Sigmoid colon (tissue), 7 donors: ENCODE data around the gene CD84. TPM values are rescaled to one million over a fixed set of nuclear protein-coding genes. Genes with fewer than 3 reads are reported as not detected.

ENCODE experiments used
- DNase-seq: peaks from one replicate; pipeline ENCODE4 v3.0.0-alpha.2; 2019
- H3K27ac ChIP-seq, 4 donors: fragments of 200-600 bp; sonication (generic); one replicate each; pipeline ENCODE4 v1.5.1; 2016 to 2019; ENCODE audit warnings: mild to moderate bottlenecking in 1 of 4
- H3K27me3 ChIP-seq, 3 donors: fragments of 200-600 bp; sonication (generic); one replicate each; pipeline ENCODE4 v1.5.1; 2019; ENCODE audit warnings: mild to moderate bottlenecking in 1 of 3
- H3K36me3 ChIP-seq, 4 donors: fragments of 200-600 bp; sonication (generic); one replicate each; pipeline ENCODE4 v1.5.1; 2016 to 2019
- H3K4me1 ChIP-seq, 4 donors: fragments of 200-600 bp; sonication (generic); one replicate each; pipeline ENCODE4 v1.5.1; 2017 to 2019
- H3K4me3 ChIP-seq, 4 donors: fragments of 200-600 bp; sonication (generic); one replicate each; pipeline ENCODE4 v1.5.1; 2017 to 2019; ENCODE audit warnings: mild to moderate bottlenecking in 2 of 4, moderate library complexity in 1 of 4
- H3K9me3 ChIP-seq, 4 donors: fragments of 200-600 bp in 3 of 4; sonication (generic) in 3 of 4; one replicate each; pipeline versions ENCODE4 v1.5.1 to v1.6.1; 2013 to 2019
- CTCF ChIP-seq, 4 experiments: fragments of 450-650 bp in 3 of 4; fragments of 200-600 bp in 1 of 4; IDR thresholded peaks; one replicate each; pipeline ENCODE4 v1.5.1; 2016 to 2019; ENCODE audit warnings: antibody characterized with exemption in 4 of 4, mild to moderate bottlenecking in 3 of 4, moderate library complexity in 2 of 4
- EP300 ChIP-seq, 4 donors: sonication (generic); formaldehyde crosslinking; IDR thresholded peaks; one replicate each; pipeline ENCODE4 v1.6.1; 2017; ENCODE audit warnings: antibody characterized with exemption in 4 of 4
- POLR2A ChIP-seq, 2 donors: fragments of 450-650 bp; IDR thresholded peaks; one replicate each; pipeline ENCODE4 v1.6.1; 2016; ENCODE audit warnings: antibody characterized with exemption in 2 of 2, mild to moderate bottlenecking in 2 of 2, moderate library complexity in 2 of 2
- POLR2AphosphoS5 ChIP-seq, 4 donors: sonication (generic); formaldehyde crosslinking; IDR thresholded peaks; one replicate each; pipeline ENCODE4 v1.6.1; 2017; ENCODE audit warnings: antibody characterized with exemption in 4 of 4
- WGBS, 2 donors: extraction: QIAGEN DNeasy Blood & Tissue Kit; methylation state at CpG; one replicate each; pipeline ENCODE4 v1.1.7; 2013; 5-methylcytosine and 5-hydroxymethylcytosine counted together
- intact Hi-C: fragments of 100-400 bp; cut with DNase I; formaldehyde crosslinking; loops from one replicate; pipeline ENCODE4 v1.15.1; 2023
- polyA plus RNA-seq, 3 donors: library from polyadenylated mRNA; stranded (reverse); fragments of 200-250 nt; gene quantifications; one replicate each; pipeline ENCODE4 v1.2.3, GENCODE V29; 2013
- total RNA-seq, 4 donors: library from RNA; depleted of rRNA; stranded (reverse); fragments of >200 nt; gene quantifications; one replicate each; pipeline ENCODE4 v1.1.0, GENCODE V29; 2016
- donor health status: healthy with polysubstance abuse.
- donor health status: Bipolar disorder and iron deficiency.
- donor health status: healthy.

CD84 gene
- total and polyA plus RNA-seq, 7 donors = 0.60 to 7.5 (median 3.2) TPM

GRCh38 chr1:160607011-160607671 lies 27.8 kb upstream of the CD84 start:
- no peak for DNase-seq
- no peaks in the 10 kb centered on the region for H3K9me3 ChIP-seq
- intact Hi-C loops = loop anchor here (5.0 kb wide), 1 partner anchor 180 kb away; no protein-coding TSS in a partner anchor
- no peaks in the 10 kb centered on the region for H3K4me1 ChIP-seq
- WGBS, 2 donors = 32 to 33% methylated on average over 3 of the region's 3 CpGs
- no peaks in the 10 kb centered on the region for H3K27me3 ChIP-seq
- no peak overlapping the region for H3K27ac ChIP-seq
- peak in 3 of 4 experiments; percentile 24 to 51 (median 39) for TF ChIP-seq CTCF (IDR thresholded peaks at IDR 0.05)
- TF ChIP-seq POLR2AphosphoS5 (IDR thresholded peaks at IDR 0.05) = no peak
- no peaks in the 10 kb centered on the region for H3K36me3 ChIP-seq
- no peak overlapping the region for H3K4me3 ChIP-seq

DNA sequence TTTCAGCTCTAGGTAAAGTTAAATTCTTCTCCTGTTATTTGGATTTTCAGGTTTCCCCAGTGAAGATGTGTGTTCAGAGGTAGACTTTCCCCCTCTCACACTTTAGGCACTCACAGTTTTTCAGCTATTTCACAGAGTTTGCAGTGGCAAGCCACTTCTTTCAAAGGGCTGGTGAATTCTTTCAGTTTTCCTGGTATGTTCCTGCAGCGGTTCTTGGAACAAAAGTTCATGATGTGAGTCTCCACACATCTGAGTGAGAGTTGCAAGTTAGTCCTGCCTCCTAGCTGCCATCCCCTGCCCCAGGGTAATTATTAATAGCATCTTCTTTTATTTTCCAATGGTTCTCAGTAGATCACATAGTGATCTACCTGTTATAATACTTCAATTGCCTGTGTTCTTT lies 27.3 kb upstream of the CD84 start:
- intact Hi-C loops = loop anchor here (5.0 kb wide), 1 partner anchor 179 kb away; no protein-coding TSS in a partner anchor
- no peaks in the 10 kb centered on the region for H3K36me3 ChIP-seq

DNA sequence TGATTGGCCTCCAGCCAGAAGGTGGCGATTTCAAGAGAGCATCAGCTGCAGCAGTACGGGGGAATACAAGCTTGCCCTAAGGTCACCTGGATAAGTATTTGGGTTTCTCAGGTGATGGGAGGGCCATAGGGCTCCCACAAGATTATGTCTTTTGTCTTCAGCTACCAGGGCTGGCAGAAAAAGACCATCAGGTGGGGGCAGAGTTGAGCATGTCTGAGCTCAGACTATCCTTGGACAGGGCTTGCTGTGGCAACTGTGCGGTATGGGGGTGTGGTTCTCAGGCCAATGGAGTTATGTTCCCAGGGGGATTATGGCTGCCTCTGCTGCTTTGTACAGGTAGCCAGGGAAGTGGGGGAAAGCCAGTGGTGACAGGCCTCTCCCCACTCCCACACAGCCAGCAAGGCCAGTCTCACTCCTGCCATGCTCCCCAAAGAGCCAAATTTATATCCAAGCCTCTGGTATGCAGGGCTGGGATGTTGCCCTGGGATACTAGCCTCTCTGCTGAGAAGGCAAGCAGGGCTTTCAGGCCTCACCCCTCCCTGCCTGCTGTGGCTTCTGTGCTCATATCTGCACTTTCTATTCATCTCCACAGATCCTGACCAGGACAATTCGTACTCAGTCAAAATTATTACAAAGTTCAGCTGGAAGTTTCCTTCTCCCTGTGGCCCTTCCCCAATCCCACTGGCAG lies 26.6 kb upstream of the CD84 start:
- 80 to 83% methylated on average over 4 of the region's 4 CpGs for WGBS, 2 donors
- H3K36me3 ChIP-seq = no peaks in the 10 kb centered on the region
- H3K4me1 ChIP-seq = no peaks in the 10 kb centered on the region
- no peaks in the 10 kb centered on the region for H3K27me3 ChIP-seq
- H3K27ac ChIP-seq = no peak overlapping the region
- peaks cover 0 to 1% (median 0%) of the 10 kb centered on the region in 4 donors for H3K9me3 ChIP-seq
- intact Hi-C loops = loop anchor here (5.0 kb wide), 1 partner anchor 179 kb away; no protein-coding TSS in a partner anchor
- no peak for DNase-seq
- TF ChIP-seq POLR2A (IDR thresholded peaks at IDR 0.05) = no peak
- TF ChIP-seq CTCF (IDR thresholded peaks at IDR 0.05) = no peak
- no peak for TF ChIP-seq EP300 (IDR thresholded peaks at IDR 0.05)
- TF ChIP-seq POLR2AphosphoS5 (IDR thresholded peaks at IDR 0.05) = no peak
- no peak overlapping the region for H3K4me3 ChIP-seq

More for the DNA sequence above, 27.3 kb upstream of the CD84 start:
- no peaks in the 10 kb centered on the region for H3K9me3 ChIP-seq
- DNase-seq = no peak
- no peak overlapping the region for H3K27ac ChIP-seq
- no peaks in the 10 kb centered on the region for H3K4me1 ChIP-seq
- no peak for TF ChIP-seq POLR2AphosphoS5 (IDR thresholded peaks at IDR 0.05)
- no peak for TF ChIP-seq EP300 (IDR thresholded peaks at IDR 0.05)
- no peak for TF ChIP-seq CTCF (IDR thresholded peaks at IDR 0.05)
- no peak for TF ChIP-seq POLR2A (IDR thresholded peaks at IDR 0.05)
- no peak overlapping the region for H3K4me3 ChIP-seq
- H3K27me3 ChIP-seq = no peaks in the 10 kb centered on the region
- WGBS, 2 donors = 81 to 83% methylated on average over 1 of the region's 1 CpG

- TF ChIP-seq POLR2AphosphoS5 (IDR thresholded peaks at IDR 0.05) = no peak
- no peak for TF ChIP-seq CTCF (IDR thresholded peaks at IDR 0.05)
- intact Hi-C loops = loop anchor here (5.0 kb wide), 1 partner anchor 178 kb away; no protein-coding TSS in a partner anchor
- no peaks in the 10 kb centered on the region for H3K27me3 ChIP-seq
- no peaks in the 10 kb centered on the region for H3K36me3 ChIP-seq
- no peaks in the 10 kb centered on the region for H3K4me1 ChIP-seq
- no peak for DNase-seq
- H3K27ac ChIP-seq = no peak overlapping the region
- H3K9me3 ChIP-seq = peaks cover 0 to 1% (median 0%) of the 10 kb centered on the region in 4 donors
- 93 to 96% methylated on average over 2 of the region's 2 CpGs for WGBS, 2 donors
- no peak overlapping the region for H3K4me3 ChIP-seq
These were observed 25.9 kb upstream of the CD84 start for GRCh38 chr1:160605205-160605604.
